Hepatocyte (in vitro differentiated cells): Measurements from ENCODE around the gene OLIG3. TPM values are rescaled to one million over a fixed set of nuclear protein-coding genes. Genes with fewer than 3 reads are reported as not detected.

Source experiments
- DNase-seq: peaks from one replicate; pipeline ENCODE4 v3.0.0-alpha.2; 2016; ENCODE audit warnings: low spot score
- H2AFZ ChIP-seq: fragments of 200-600 bp; sonication (generic); 2 replicates; pipeline ENCODE4 v1.6.0; 2016; ENCODE audit warnings: antibody characterized with exemption, mild to moderate bottlenecking
- H3K27ac ChIP-seq: fragments of 200-600 bp; sonication (generic); 2 replicates; pipeline ENCODE4 v1.5.1; 2016; ENCODE audit warnings: mild to moderate bottlenecking
- H3K27me3 ChIP-seq: fragments of 200-600 bp; sonication (generic); 2 replicates; pipeline ENCODE4 v1.6.1; 2016
- H3K36me3 ChIP-seq: fragments of 200-600 bp; sonication (generic); replicated peaks from 2 replicates; pipeline ENCODE4 v1.5.1; 2016; ENCODE audit warnings: low read depth; ENCODE audit not compliant: insufficient read depth
- H3K4me1 ChIP-seq: fragments of 200-600 bp; sonication (generic); 2 replicates; pipeline ENCODE4 v1.5.1; 2016; ENCODE audit warnings: mild to moderate bottlenecking, moderate library complexity; ENCODE audit not compliant: insufficient read depth
- H3K4me2 ChIP-seq: fragments of 200-600 bp; sonication (generic); 2 replicates; pipeline ENCODE4 v1.6.0; 2016
- H3K4me3 ChIP-seq: fragments of 200-600 bp; sonication (generic); 2 replicates; pipeline ENCODE4 v1.5.1; 2016; ENCODE audit warnings: mild to moderate bottlenecking
- H3K79me2 ChIP-seq: fragments of 200-600 bp; sonication (generic); 2 replicates; pipeline ENCODE4 v1.6.0; 2017; ENCODE audit warnings: mild to moderate bottlenecking
- H3K9me2 ChIP-seq: fragments of 200-600 bp; sonication (generic); replicated peaks from 2 replicates; pipeline ENCODE4 v1.6.0; 2017; ENCODE audit warnings: mild to moderate bottlenecking; ENCODE audit not compliant: insufficient read depth
- H3K9me3 ChIP-seq: fragments of 200-600 bp; sonication (generic); 2 replicates; pipeline ENCODE4 v1.5.1; 2016; ENCODE audit warnings: low read depth, mild to moderate bottlenecking
- H4K20me1 ChIP-seq: fragments of 200-600 bp; sonication (generic); 2 replicates; pipeline ENCODE4 v1.6.0; 2016; ENCODE audit warnings: mild to moderate bottlenecking; ENCODE audit not compliant: insufficient read depth, poor library complexity, severe bottlenecking
- CTCF ChIP-seq: fragments of 200-600 bp; sonication (generic); IDR thresholded peaks from 2 replicates; pipeline ENCODE4 v1.5.1; 2016; ENCODE audit warnings: antibody characterized with exemption, mild to moderate bottlenecking; ENCODE audit not compliant: poor library complexity
- EZH2 ChIP-seq: fragments of 200-600 bp; sonication (generic); IDR thresholded peaks from 2 replicates; pipeline ENCODE4 v1.6.1; 2016; ENCODE audit warnings: antibody characterized with exemption, mild to moderate bottlenecking, borderline replicate concordance
- EZH2phosphoT487 ChIP-seq: fragments of 200-600 bp; sonication (generic); IDR thresholded peaks from one replicate; pipeline ENCODE4 v1.6.1; 2018; ENCODE audit warnings: antibody characterized with exemption, mild to moderate bottlenecking, low read depth, moderate library complexity; ENCODE audit not compliant: unreplicated experiment, severe bottlenecking
- WGBS: methylation state at CpG from one replicate; pipeline ENCODE4 v1.1.6; 2016; ENCODE audit warnings: low lambda C conversion rate; ENCODE audit errors: missing lambda C conversion rate; 5-methylcytosine and 5-hydroxymethylcytosine counted together
- polyA plus RNA-seq: library from polyadenylated mRNA; unstranded; fragments of >200 nt; fragmentation: Nextera tagmentation; extraction: Ambion mirVana; gene quantifications from 2 replicates; pipeline ENCODE4 v1.2.1, GENCODE V29; 2016
- total RNA-seq: library from RNA; depleted of rRNA; stranded (reverse); fragments of >200 nt; gene quantifications from 2 replicates; pipeline ENCODE4 v1.2.3, GENCODE V29; 2014

Gene OLIG3
- total and polyA plus RNA-seq, 2 experiments from 2014 or later, result not detected

GRCh38 chr6:137492289-137493217, 1.6 kb downstream of the OLIG3 start:
- Histone ChIP-seq H2AFZ (peak overlapping the region; percentile 12), H3K9me2 (no peaks in the 10 kb centered on the region), H3K4me1 (peaks cover 18% of the 10 kb centered on the region), H3K27me3 (peaks cover 100% of the 10 kb centered on the region), H3K9me3 (no peaks in the 10 kb centered on the region), H3K4me3 (no peak overlapping the region), H3K36me3 (no peaks in the 10 kb centered on the region), H3K27ac (no peak overlapping the region), H4K20me1 (no peaks in the 10 kb centered on the region), H3K4me2 (peak overlapping the region; percentile 63), H3K79me2 (no peaks in the 10 kb centered on the region)
- 7% methylated on average over 29 of the region's 29 CpGs for WGBS
- DNase-seq, result no peak
- TF ChIP-seq EZH2 (peak; percentile 83), EZH2phosphoT487 (peak; percentile 67), CTCF (no peak)

- no peak overlapping the region for H3K4me2 ChIP-seq
- no peaks in the 10 kb centered on the region for H3K9me3 ChIP-seq
- H2AFZ ChIP-seq, result no peak overlapping the region
- H3K4me1 ChIP-seq, result peaks cover 13% of the 10 kb centered on the region
- H3K27ac ChIP-seq, result no peak overlapping the region
- no peaks in the 10 kb centered on the region for H3K79me2 ChIP-seq
- DNase-seq, result no peak
- TF ChIP-seq EZH2 (no peak), EZH2phosphoT487 (no peak), CTCF (no peak)
- no peak overlapping the region for H3K4me3 ChIP-seq
- no peaks in the 10 kb centered on the region for H3K36me3 ChIP-seq
- no peaks in the 10 kb centered on the region for H4K20me1 ChIP-seq
- WGBS, result 16% methylated on average over 6 of the region's 6 CpGs
- H3K9me2 ChIP-seq, result no peaks in the 10 kb centered on the region
- peaks cover 100% of the 10 kb centered on the region for H3K27me3 ChIP-seq
Observed at GRCh38 chr6:137491478-137491877, 2.7 kb downstream of the OLIG3 start.

GRCh38 chr6:137490961-137491360, 3.2 kb downstream of the OLIG3 start:
- Histone ChIP-seq H3K36me3 (no peaks in the 10 kb centered on the region), H3K27ac (no peak overlapping the region), H3K4me3 (no peak overlapping the region), H4K20me1 (no peaks in the 10 kb centered on the region), H3K9me2 (no peaks in the 10 kb centered on the region), H3K27me3 (peaks cover 100% of the 10 kb centered on the region), H2AFZ (no peak overlapping the region), H3K9me3 (no peaks in the 10 kb centered on the region), H3K79me2 (no peaks in the 10 kb centered on the region), H3K4me1 (peaks cover 13% of the 10 kb centered on the region), H3K4me2 (no peak overlapping the region)
- no peak for DNase-seq
- no peak for TF ChIP-seq EZH2
- TF ChIP-seq EZH2phosphoT487, result no peak
- no peak for TF ChIP-seq CTCF
- 41% methylated on average over 4 of the region's 4 CpGs for WGBS
